Hepatocyte (in vitro differentiated cells): ENCODE results near the gene CNPPD1.

ENCODE experiments used
- EZH2 ChIP-seq: fragments of 200-600 bp; sonication (generic); IDR thresholded peaks from 2 replicates; pipeline ENCODE4 v1.6.1; 2016; ENCODE audit warnings: antibody characterized with exemption, mild to moderate bottlenecking, borderline replicate concordance
- TF ChIP-seq, protein P1 (sequence below): fragments of 200-600 bp; sonication (generic); IDR thresholded peaks from 2 replicates; pipeline ENCODE4 v1.5.1; 2016; ENCODE audit warnings: antibody characterized with exemption, mild to moderate bottlenecking; ENCODE audit not compliant: poor library complexity

DNA sequence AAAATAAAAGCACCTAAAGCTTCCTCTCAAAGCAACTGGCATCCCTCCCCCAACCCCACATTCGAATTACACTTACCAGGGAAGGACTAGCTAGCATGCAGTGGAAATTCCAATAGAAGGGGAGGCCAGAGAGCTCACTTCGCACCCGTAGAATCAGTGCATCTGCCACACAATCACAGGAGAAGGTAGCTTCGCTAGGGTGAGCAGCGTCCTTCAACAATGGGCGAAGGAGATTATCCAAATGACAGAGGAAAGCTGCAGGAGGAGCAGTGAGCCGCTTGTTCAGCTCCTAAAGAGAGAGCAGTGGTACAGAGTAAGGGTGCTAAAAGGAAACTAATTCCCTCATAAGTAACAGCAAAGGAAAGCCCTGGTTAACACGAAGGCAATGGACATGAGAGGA, 19.3 kb downstream of the CNPPD1 start:
- TF ChIP-seq, protein P1, sequence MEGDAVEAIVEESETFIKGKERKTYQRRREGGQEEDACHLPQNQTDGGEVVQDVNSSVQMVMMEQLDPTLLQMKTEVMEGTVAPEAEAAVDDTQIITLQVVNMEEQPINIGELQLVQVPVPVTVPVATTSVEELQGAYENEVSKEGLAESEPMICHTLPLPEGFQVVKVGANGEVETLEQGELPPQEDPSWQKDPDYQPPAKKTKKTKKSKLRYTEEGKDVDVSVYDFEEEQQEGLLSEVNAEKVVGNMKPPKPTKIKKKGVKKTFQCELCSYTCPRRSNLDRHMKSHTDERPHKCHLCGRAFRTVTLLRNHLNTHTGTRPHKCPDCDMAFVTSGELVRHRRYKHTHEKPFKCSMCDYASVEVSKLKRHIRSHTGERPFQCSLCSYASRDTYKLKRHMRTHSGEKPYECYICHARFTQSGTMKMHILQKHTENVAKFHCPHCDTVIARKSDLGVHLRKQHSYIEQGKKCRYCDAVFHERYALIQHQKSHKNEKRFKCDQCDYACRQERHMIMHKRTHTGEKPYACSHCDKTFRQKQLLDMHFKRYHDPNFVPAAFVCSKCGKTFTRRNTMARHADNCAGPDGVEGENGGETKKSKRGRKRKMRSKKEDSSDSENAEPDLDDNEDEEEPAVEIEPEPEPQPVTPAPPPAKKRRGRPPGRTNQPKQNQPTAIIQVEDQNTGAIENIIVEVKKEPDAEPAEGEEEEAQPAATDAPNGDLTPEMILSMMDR, result no peak
- TF ChIP-seq EZH2, result no peak
